Measurements from ENCODE around the gene GPR32.
"Not testable (repeated sequence)": the region's sequence is repeated elsewhere in the genome, so short reads cannot be mapped to it uniquely, and the experiment has no call there.

GRCh38 chr19:50763521-50763920 is 6.7 kb upstream of the GPR32 start:
- TF ChIP-seq CTCF, POLR2A (IDR thresholded peaks at IDR 0.05): not testable (repeated sequence)

Data from adrenal gland (tissue), 5 donors.